Measurements from ENCODE around the gene SORCS1.

SORCS1 gene

DNA sequence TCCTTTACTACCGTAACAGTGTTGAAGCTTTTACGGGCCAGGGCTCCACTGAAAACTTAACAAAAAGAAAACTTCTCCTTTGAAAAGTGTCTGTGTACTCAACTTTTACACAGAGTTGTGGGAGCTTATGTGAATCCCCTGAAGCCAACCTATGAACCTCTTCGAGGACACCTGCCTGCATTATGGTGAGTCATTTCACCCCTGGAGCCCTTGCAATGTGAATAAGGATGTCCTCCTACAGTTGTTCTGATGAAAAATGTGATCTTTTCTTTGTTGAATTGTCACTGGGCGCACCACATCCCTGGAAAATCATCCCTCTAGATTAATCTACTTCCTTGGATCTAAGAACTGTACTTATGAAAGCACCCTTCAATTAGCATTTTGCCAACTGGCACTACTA is 93.2 kb downstream of the SORCS1 start:
- TF ChIP-seq CTCF (conservative IDR thresholded peaks at IDR 0.05; ENCODE audit: low read depth, low read length) = no peak
- no peak overlapping the region for H3K4me3 ChIP-seq (ENCODE audit: low read length)
- DNase-seq (ENCODE audit: low read depth) = no peak

GRCh38 chr10:107067843-107068242 is 96.7 kb downstream of the SORCS1 start:
- DNase-seq (ENCODE audit: low read depth) = no peak
- no peak for TF ChIP-seq CTCF (conservative IDR thresholded peaks at IDR 0.05; ENCODE audit: low read depth, low read length)
- no peak overlapping the region for H3K4me3 ChIP-seq (ENCODE audit: low read length)

DNA sequence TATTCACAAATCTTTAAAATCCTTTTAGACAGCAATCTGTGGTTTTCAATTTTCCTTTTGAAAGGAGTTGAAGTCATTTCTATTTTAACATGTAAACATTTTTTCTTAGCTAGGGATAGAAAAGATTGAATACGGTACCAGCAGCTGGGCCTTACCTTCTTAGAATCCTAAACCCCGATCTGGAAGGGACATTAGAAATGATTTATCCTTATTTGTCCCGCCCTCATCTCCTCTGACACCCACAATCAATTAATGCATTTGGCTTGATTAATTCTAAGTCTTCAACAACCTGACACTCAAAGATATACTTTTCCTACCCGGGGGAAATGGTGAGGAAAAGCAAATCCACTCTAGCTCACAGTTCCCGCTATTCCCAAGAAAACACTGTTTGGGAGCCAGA is 100.4 kb downstream of the SORCS1 start:
- TF ChIP-seq CTCF (conservative IDR thresholded peaks at IDR 0.05; ENCODE audit: low read depth, low read length) = no peak
- H3K4me3 ChIP-seq (ENCODE audit: low read length) = no peak overlapping the region
- DNase-seq (ENCODE audit: low read depth) = no peak

DNA sequence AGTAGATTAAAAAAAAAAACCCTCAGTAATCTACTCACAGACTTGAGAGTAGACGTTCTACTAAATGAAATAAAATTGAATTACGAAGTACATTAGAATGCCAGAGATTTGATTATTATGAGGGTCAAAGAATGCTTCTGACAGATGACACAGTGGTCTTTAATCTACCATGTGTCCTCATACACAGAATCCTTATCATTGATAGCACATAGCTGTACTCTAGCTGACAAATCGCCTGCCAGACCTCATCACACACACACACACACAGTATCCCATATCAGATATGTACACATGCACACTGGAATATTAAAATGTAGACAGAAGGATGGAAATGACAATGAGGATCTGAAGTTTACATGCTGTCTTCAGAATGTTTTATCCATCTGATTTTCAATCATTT is 104.6 kb downstream of the SORCS1 start:
- H3K4me3 ChIP-seq (ENCODE audit: low read length) = no peak overlapping the region
- DNase-seq (ENCODE audit: low read depth) = no peak
- TF ChIP-seq CTCF (conservative IDR thresholded peaks at IDR 0.05; ENCODE audit: low read depth, low read length) = no peak

GRCh38 chr10:107059068-107059804 is 105.3 kb downstream of the SORCS1 start:
- DNase-seq (ENCODE audit: low read depth) = no peak
- no peak for TF ChIP-seq CTCF (conservative IDR thresholded peaks at IDR 0.05; ENCODE audit: low read depth, low read length)
- no peak overlapping the region for H3K4me3 ChIP-seq (ENCODE audit: low read length)

GRCh38 chr10:107058331-107058730 is 106.2 kb downstream of the SORCS1 start:
- no peak for TF ChIP-seq CTCF (conservative IDR thresholded peaks at IDR 0.05; ENCODE audit: low read depth, low read length)
- no peak overlapping the region for H3K4me3 ChIP-seq (ENCODE audit: low read length)
- DNase-seq (ENCODE audit: low read depth) = no peak

DNA sequence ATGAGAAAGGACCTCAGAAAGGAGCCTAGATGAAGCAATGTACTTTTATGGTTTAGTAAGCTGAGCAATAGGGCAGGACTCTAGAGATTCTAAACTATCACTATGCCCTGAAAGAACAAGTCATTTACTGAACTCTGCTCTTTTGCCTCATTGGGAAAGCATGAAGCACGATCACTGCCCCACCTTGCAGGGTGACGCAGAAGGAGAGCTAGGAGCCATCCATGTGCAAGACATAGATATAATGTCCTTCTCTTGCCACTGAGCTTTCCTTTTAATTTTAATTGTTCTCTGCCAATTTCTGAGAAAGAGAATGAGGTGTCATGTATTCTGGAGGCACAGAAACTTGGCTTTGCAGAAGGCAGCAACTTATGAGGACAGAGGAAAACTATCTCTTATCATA is 108.3 kb downstream of the SORCS1 start:
- DNase-seq (ENCODE audit: low read depth) = no peak
- TF ChIP-seq CTCF (conservative IDR thresholded peaks at IDR 0.05; ENCODE audit: low read depth, low read length) = no peak
- H3K4me3 ChIP-seq (ENCODE audit: low read length) = no peak overlapping the region

Data from retinal pigment epithelial cell (primary cell).